IMR-90 (cell line): ENCODE measurements around the gene CFAP221. TPM values are rescaled to one million over a fixed set of nuclear protein-coding genes. Genes with fewer than 3 reads are reported as not detected.

Source experiments
- ATAC-seq: fragments of 200-7000 bp; cut with Tn5 transposase; 2 replicates; pipeline ENCODE4 v1.9.1; 2020; ENCODE audit warnings: low read depth, mild to moderate bottlenecking, moderate library complexity
- BruUV-seq: library from RNA; stranded (reverse); fragments of 400-500 nt; replicated peaks from 2 replicates; lab custom pipeline; 2021; lab: Mats Ljungman, UMichigan
- CTCF ChIA-PET: fragments of 300-600 bp; formaldehyde crosslinking; extraction: SDS; loops from one replicate; lab custom pipeline; 2021; ENCODE audit warnings: antibody characterized with exemption; lab: Yijun Ruan, JAX
- POLR2A ChIA-PET: fragments of 300-600 bp; sonication (Branson Sonifier 250); formaldehyde crosslinking; loops from one replicate; lab custom pipeline; 2022; ENCODE audit warnings: antibody characterized with exemption; ENCODE audit not compliant: unreplicated experiment; lab: Charles Lee
- DNase-seq: peaks from one replicate; pipeline ENCODE4 v3.0.0; 2013
- H2AFZ ChIP-seq: replicated peaks from 2 replicates; pipeline ENCODE3; 2013; ENCODE audit warnings: low read length, mild to moderate bottlenecking; ENCODE audit not compliant: poor library complexity
- H2AK5ac ChIP-seq: 2 replicates; pipeline ENCODE4 v1.6.1; 2013; ENCODE audit warnings: low read depth, low read length, inconsistent platforms
- H2AK9ac ChIP-seq: replicated peaks from 2 replicates; pipeline ENCODE3; 2013; ENCODE audit warnings: mild to moderate bottlenecking, low read depth, low read length, moderate library complexity; ENCODE audit not compliant: poor library complexity
- H2BK120ac ChIP-seq: 2 replicates; pipeline ENCODE4 v1.6.1; 2013; ENCODE audit warnings: low read depth, low read length, inconsistent platforms
- H2BK15ac ChIP-seq: 3 replicates; pipeline ENCODE4 v1.6.1; 2013; ENCODE audit warnings: low read depth, low read length, inconsistent platforms
- H2BK20ac ChIP-seq: 2 replicates; pipeline ENCODE4 v1.6.1; 2013; ENCODE audit warnings: low read depth, mild to moderate bottlenecking, inconsistent platforms, low read length, moderate library complexity
- H2BK5ac ChIP-seq: 2 replicates; pipeline ENCODE4 v1.6.1; 2013; ENCODE audit warnings: mild to moderate bottlenecking, low read depth, low read length, inconsistent platforms; ENCODE audit not compliant: poor library complexity, severe bottlenecking
- H3K14ac ChIP-seq: replicated peaks from 2 replicates; pipeline ENCODE4 v1.6.1; 2013; ENCODE audit warnings: low read depth, low read length, inconsistent platforms
- H3K18ac ChIP-seq: 2 replicates; pipeline ENCODE4 v1.6.1; 2013; ENCODE audit warnings: low read depth, low read length, control low read depth
- H3K23ac ChIP-seq: 2 replicates; pipeline ENCODE4 v1.6.1; 2013; ENCODE audit warnings: low read depth, low read length, inconsistent platforms
- H3K27ac ChIP-seq: 2 replicates; pipeline ENCODE4 v1.5.1; 2013; ENCODE audit warnings: mild to moderate bottlenecking, control low read depth, low read length; ENCODE audit not compliant: insufficient read depth
- H3K27me3 ChIP-seq: 2 replicates; pipeline ENCODE4 v1.6.1; 2013; ENCODE audit warnings: low read length; ENCODE audit not compliant: control insufficient read depth, insufficient read depth
- H3K36me3 ChIP-seq: 2 replicates; pipeline ENCODE4 v1.6.1; 2013; ENCODE audit warnings: low read length, mixed read lengths; ENCODE audit not compliant: control insufficient read depth, insufficient read depth
- H3K4ac ChIP-seq: 2 replicates; pipeline ENCODE4 v1.6.1; 2013; ENCODE audit warnings: low read depth, low read length, inconsistent platforms
- H3K4me1 ChIP-seq: 2 replicates; pipeline ENCODE4 v1.6.1; 2013; ENCODE audit warnings: low read length, mixed read lengths; ENCODE audit not compliant: control insufficient read depth, insufficient read depth
- H3K4me2 ChIP-seq: 2 replicates; pipeline ENCODE4 v1.6.1; 2013; ENCODE audit warnings: low read depth, mild to moderate bottlenecking, control low read depth, low read length, moderate library complexity
- H3K4me3 ChIP-seq: 2 replicates; pipeline ENCODE4 v1.5.1; 2013; ENCODE audit warnings: low read depth, mild to moderate bottlenecking, control low read depth, low read length, moderate library complexity; ENCODE audit not compliant: insufficient read depth
- H3K56ac ChIP-seq: 2 replicates; pipeline ENCODE4 v1.6.1; 2013; ENCODE audit warnings: low read length, inconsistent platforms; ENCODE audit not compliant: insufficient read depth; ENCODE audit errors: extremely low read depth
- H3K79me1 ChIP-seq, 2 experiments: 2 replicates each; pipeline ENCODE4 v1.6.1; 2013; ENCODE audit warnings: low read length in 2 of 2, inconsistent platforms in 1 of 2, low read depth in 1 of 2
- H3K9ac ChIP-seq: 2 replicates; pipeline ENCODE4 v1.6.1; 2013; ENCODE audit warnings: low read depth, low read length, control low read depth
- H3K9me1 ChIP-seq: 2 replicates; pipeline ENCODE4 v1.6.1; 2013; ENCODE audit warnings: low read length, inconsistent platforms; ENCODE audit not compliant: insufficient read depth
- H3K9me3 ChIP-seq: 2 replicates; pipeline ENCODE4 v1.6.1; 2013; ENCODE audit warnings: low read length; ENCODE audit not compliant: control insufficient read depth, insufficient read depth
- H4K20me1 ChIP-seq: 2 replicates; pipeline ENCODE4 v1.6.1; 2013; ENCODE audit warnings: low read length, inconsistent platforms; ENCODE audit not compliant: insufficient read depth
- H4K5ac ChIP-seq: 2 replicates; pipeline ENCODE4 v1.6.1; 2013; ENCODE audit warnings: mild to moderate bottlenecking, low read depth, low read length, control low read depth
- H4K8ac ChIP-seq, 2 experiments: 2 replicates each; pipeline ENCODE4 v1.6.1; 2013; ENCODE audit warnings: low read depth in 2 of 2, low read length in 2 of 2, control low read depth in 1 of 2, inconsistent platforms in 1 of 2
- H4K91ac ChIP-seq: 2 replicates; pipeline ENCODE4 v1.6.1; 2013; ENCODE audit warnings: low read depth, low read length, inconsistent platforms; ENCODE audit not compliant: insufficient read depth
- BHLHE40 ChIP-seq: fragments of 150-350 bp; IDR thresholded peaks from 2 replicates; pipeline ENCODE4 v1.6.1; 2016; ENCODE audit warnings: mild to moderate bottlenecking, low read depth, low read length
- CEBPB ChIP-seq: IDR thresholded peaks from 2 replicates; pipeline ENCODE4 v1.6.1; 2012; ENCODE audit warnings: low read depth, low read length, improper control_type of control experiment
- CHD1 ChIP-seq: IDR thresholded peaks from 2 replicates; pipeline ENCODE4 v1.6.1; 2012; ENCODE audit warnings: low read depth, low read length, improper control_type of control experiment
- ELK1 ChIP-seq: fragments of 150-350 bp; IDR thresholded peaks from 2 replicates; pipeline ENCODE4 v1.6.1; 2016; ENCODE audit warnings: low read depth, mild to moderate bottlenecking, low read length, moderate library complexity, borderline replicate concordance
- FOS ChIP-seq: fragments of 150-350 bp; IDR thresholded peaks from 2 replicates; pipeline ENCODE4 v1.6.1; 2016; ENCODE audit warnings: low read depth, low read length
- MAFK ChIP-seq: IDR thresholded peaks from 2 replicates; pipeline ENCODE4 v1.6.1; 2012; ENCODE audit warnings: low read depth, low read length, improper control_type of control experiment
- MAZ ChIP-seq: IDR thresholded peaks from 2 replicates; pipeline ENCODE4 v1.6.1; 2012; ENCODE audit warnings: low read depth, mild to moderate bottlenecking, low read length, improper control_type of control experiment, moderate library complexity, borderline replicate concordance
- POLR2A ChIP-seq: IDR thresholded peaks from 2 replicates; pipeline ENCODE4 v1.6.1; 2012; ENCODE audit warnings: mild to moderate bottlenecking, low read depth, low read length
- RAD21 ChIP-seq: IDR thresholded peaks from 2 replicates; pipeline ENCODE4 v1.6.1; 2012; ENCODE audit warnings: low read length, improper control_type of control experiment
- RCOR1 ChIP-seq: IDR thresholded peaks from 2 replicates; pipeline ENCODE4 v1.6.1; 2012; ENCODE audit warnings: mild to moderate bottlenecking, low read length, improper control_type of control experiment; ENCODE audit not compliant: insufficient replicate concordance
- SMC3 ChIP-seq: fragments of 150-350 bp; IDR thresholded peaks from 2 replicates; pipeline ENCODE4 v1.6.1; 2016; ENCODE audit warnings: low read depth, mild to moderate bottlenecking, antibody characterized with exemption, low read length, moderate library complexity
- WGBS, 2 experiments: methylation state at CpG; one replicate each; pipeline versions ENCODE4 v1.1.5 to v1.1.7; 2013; ENCODE audit warnings: missing lambda C conversion rate in 2 of 2; ENCODE audit not compliant: insufficient read length in 1 of 2; ENCODE audit errors: extremely low coverage in 2 of 2; 5-methylcytosine and 5-hydroxymethylcytosine counted together
- dilution Hi-C: fragments of 300-500 bp; cut with HindIII; formaldehyde crosslinking; loops from one replicate; pipeline ENCODE4 v1.14.3; 2018; ENCODE audit warnings: low sequenced_read_pairs; ENCODE audit not compliant: unreplicated experiment
- in situ Hi-C: fragments of 300-500 bp; cut with MboI; formaldehyde crosslinking; loops from 3 replicates; pipeline ENCODE4 v1.14.3; 2019; ENCODE audit warnings: low sequenced_read_pairs, inconsistent platforms, mixed read lengths
- intact Hi-C: fragments of 100-400 bp; cut with micrococcal nuclease; formaldehyde crosslinking; loops from 2 replicates; pipeline ENCODE4 v1.10.0; 2022
- polyA plus RNA-seq, 3 experiments: library from polyadenylated mRNA; depleted of rRNA; stranded (reverse); fragments of >200 nt; gene quantifications; 2 replicates each; pipeline ENCODE4 v1.2.3, GENCODE V29; 2012; ENCODE audit warnings: low replicate concordance in 1 of 3
- total RNA-seq: library from RNA; depleted of rRNA; stranded (reverse); fragments of >200 nt; gene quantifications from 2 replicates; pipeline ENCODE4 v1.2.3, GENCODE V29; 2012
- TF ChIP-seq, protein P1 (sequence below): fragments of 150-350 bp; IDR thresholded peaks from 2 replicates; pipeline ENCODE4 v1.6.1; 2017; ENCODE audit warnings: mild to moderate bottlenecking, antibody characterized with exemption, low read length, low read depth
- TF ChIP-seq, protein P2 (sequence below): conservative IDR thresholded peaks from 2 replicates; pipeline ENCODE4 v1.5.1; 2012; ENCODE audit warnings: mild to moderate bottlenecking, low read depth, low read length, improper control_type of control experiment

CFAP221 gene
- total and polyA plus RNA-seq, 2 of the 4 experiments (the other 2 are of a cell fraction), result not detected

GRCh38 chr2:119523952-119524694 is 20.1 kb upstream of the CFAP221 start, which contains the start of gene SCTR:
Gene SCTR (minus strand): TSS chr2:119524483. CDS start chr2:119524226, 257 bp downstream.
- H3K4me2 ChIP-seq, result no peak within 1 kb of the TSS
- no peaks in the 10 kb centered on the region for H3K79me1 ChIP-seq
- no peaks in the 10 kb centered on the region for H4K20me1 ChIP-seq
- H2BK120ac ChIP-seq, result no peak within 1 kb of the TSS
- no TSS peak for BruUV-seq
- no peak within 1 kb of the TSS for H3K56ac ChIP-seq
- H3K14ac ChIP-seq, result no peak within 1 kb of the TSS
- no peak within 1 kb of the TSS for H2AFZ ChIP-seq
- H3K9ac ChIP-seq, result no peak within 1 kb of the TSS
- intact Hi-C loops, result no loop called here
- H3K4me1 ChIP-seq, result no peaks in the 10 kb centered on the region
- H4K8ac ChIP-seq, result no peak within 1 kb of the TSS
- TF ChIP-seq RAD21, result no peak
- no peak for TF ChIP-seq RCOR1
- TF ChIP-seq, protein P1, sequence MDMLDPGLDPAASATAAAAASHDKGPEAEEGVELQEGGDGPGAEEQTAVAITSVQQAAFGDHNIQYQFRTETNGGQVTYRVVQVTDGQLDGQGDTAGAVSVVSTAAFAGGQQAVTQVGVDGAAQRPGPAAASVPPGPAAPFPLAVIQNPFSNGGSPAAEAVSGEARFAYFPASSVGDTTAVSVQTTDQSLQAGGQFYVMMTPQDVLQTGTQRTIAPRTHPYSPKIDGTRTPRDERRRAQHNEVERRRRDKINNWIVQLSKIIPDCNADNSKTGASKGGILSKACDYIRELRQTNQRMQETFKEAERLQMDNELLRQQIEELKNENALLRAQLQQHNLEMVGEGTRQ, result no peak
- TF ChIP-seq CHD1, result no peak
- TF ChIP-seq MAZ, result no peak
- TF ChIP-seq POLR2A, result no peak
- TF ChIP-seq, protein P2, sequence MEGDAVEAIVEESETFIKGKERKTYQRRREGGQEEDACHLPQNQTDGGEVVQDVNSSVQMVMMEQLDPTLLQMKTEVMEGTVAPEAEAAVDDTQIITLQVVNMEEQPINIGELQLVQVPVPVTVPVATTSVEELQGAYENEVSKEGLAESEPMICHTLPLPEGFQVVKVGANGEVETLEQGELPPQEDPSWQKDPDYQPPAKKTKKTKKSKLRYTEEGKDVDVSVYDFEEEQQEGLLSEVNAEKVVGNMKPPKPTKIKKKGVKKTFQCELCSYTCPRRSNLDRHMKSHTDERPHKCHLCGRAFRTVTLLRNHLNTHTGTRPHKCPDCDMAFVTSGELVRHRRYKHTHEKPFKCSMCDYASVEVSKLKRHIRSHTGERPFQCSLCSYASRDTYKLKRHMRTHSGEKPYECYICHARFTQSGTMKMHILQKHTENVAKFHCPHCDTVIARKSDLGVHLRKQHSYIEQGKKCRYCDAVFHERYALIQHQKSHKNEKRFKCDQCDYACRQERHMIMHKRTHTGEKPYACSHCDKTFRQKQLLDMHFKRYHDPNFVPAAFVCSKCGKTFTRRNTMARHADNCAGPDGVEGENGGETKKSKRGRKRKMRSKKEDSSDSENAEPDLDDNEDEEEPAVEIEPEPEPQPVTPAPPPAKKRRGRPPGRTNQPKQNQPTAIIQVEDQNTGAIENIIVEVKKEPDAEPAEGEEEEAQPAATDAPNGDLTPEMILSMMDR, result no peak
- TF ChIP-seq SMC3, result no peak
- no peak for TF ChIP-seq MAFK
- TF ChIP-seq BHLHE40, result no peak
- no peak for TF ChIP-seq FOS
- TF ChIP-seq CEBPB, result no peak
- TF ChIP-seq ELK1, result no peak
- WGBS, 2 experiments, result 10% methylated on average over 39 of the region's 74 CpGs; no CpG with 5 or more reads in 1 of the 2 experiments
- no peak for DNase-seq
- ATAC-seq, result no peak
- CTCF ChIA-PET, result no interaction called here
- H4K91ac ChIP-seq, result no peak within 1 kb of the TSS
- no peak within 1 kb of the TSS for H2BK20ac ChIP-seq
- H3K36me3 ChIP-seq, result no peaks in the 10 kb centered on the region
- no peak within 1 kb of the TSS for H3K4me3 ChIP-seq
- no peak within 1 kb of the TSS for H2BK15ac ChIP-seq
- peaks cover 32% of the 10 kb centered on the region for H3K27me3 ChIP-seq
- in situ Hi-C loops, result no loop called here
- no peak within 1 kb of the TSS for H3K4ac ChIP-seq
- no peak within 1 kb of the TSS for H2BK5ac ChIP-seq
- no peak within 1 kb of the TSS for H3K27ac ChIP-seq
- H2AK9ac ChIP-seq, result no peak within 1 kb of the TSS
- no peak within 1 kb of the TSS for H3K18ac ChIP-seq
- H4K5ac ChIP-seq, result no peak within 1 kb of the TSS
- H3K9me3 ChIP-seq, result no peaks in the 10 kb centered on the region
- POLR2A ChIA-PET, result no interaction called here
- no peak within 1 kb of the TSS for H2AK5ac ChIP-seq
- H3K23ac ChIP-seq, result no peak within 1 kb of the TSS
- no peaks in the 10 kb centered on the region for H3K9me1 ChIP-seq
- dilution Hi-C loops, result no loop called here
